Myocyte (in vitro differentiated cells): ENCODE measurements around the gene MAGED1. TPM values are rescaled to one million over a fixed set of nuclear protein-coding genes. Genes with fewer than 3 reads are reported as not detected.
A peak's percentile ranks its signal among the peaks of the same experiment; 100 is the strongest.
"Not testable (repeated sequence)": the region's sequence is repeated elsewhere in the genome, so short reads cannot be mapped to it uniquely, and the experiment has no call there.

ENCODE experiments used
- DNase-seq: peaks from one replicate; pipeline ENCODE4 v3.0.0-alpha.2; 2012; ENCODE audit warnings: low read depth
- total RNA-seq: library from RNA; depleted of rRNA; stranded (reverse); fragments of >200 nt; gene quantifications from 2 replicates; pipeline ENCODE4 v1.2.3, GENCODE V29; 2014

The MAGED1 gene
- total RNA-seq, 1 donor from 2014 or later = 582 TPM

- peak; percentile 85 for DNase-seq
These were observed 1.4 kb downstream of the MAGED1 start for GRCh38 chrX:51894697-51895336.

- no peak for DNase-seq
These were observed 3.2 kb downstream of the MAGED1 start for GRCh38 chrX:51896626-51897025.

GRCh38 chrX:51899741-51900140 is 6.3 kb downstream of the MAGED1 start:
- no peak for DNase-seq

- no peak for DNase-seq
These were observed 9.2 kb downstream of the MAGED1 start for GRCh38 chrX:51902510-51903050.

- DNase-seq = not testable (repeated sequence)
These were observed 11.7 kb downstream of the MAGED1 start for GRCh38 chrX:51905152-51905551.

- no peak for DNase-seq
These were observed 12.3 kb downstream of the MAGED1 start for GRCh38 chrX:51905711-51906110.

GRCh38 chrX:51917604-51918003 is 24.2 kb downstream of the MAGED1 start:
- DNase-seq = no peak

GRCh38 chrX:51922561-51922960 is 29.1 kb downstream of the MAGED1 start:
- no peak for DNase-seq

GRCh38 chrX:51931566-51932150 is 38.2 kb downstream of the MAGED1 start:
- no peak for DNase-seq

Other genes with a start within 250 kb of the MAGED1 start
- 0.24 TPM in 1 of 2 replicates, not detected in the other for gene CENPVL2, start 210.8 kb upstream of the MAGED1 start, total RNA-seq
- gene CENPVL1, start 183.1 kb upstream of the MAGED1 start, total RNA-seq = 0.24 TPM in 1 of 2 replicates, not detected in the other
- gene GSPT2, start 150.2 kb upstream of the MAGED1 start, total RNA-seq = 10.2 and 11.0 TPM in 2 replicates
- gene MAGED4B, start 175.6 kb downstream of the MAGED1 start, total RNA-seq = 50.5 and 57.4 TPM in 2 replicates